Measurements from ENCODE around the gene PF4V1. TPM values are rescaled to one million over a fixed set of nuclear protein-coding genes. Genes with fewer than 3 reads are reported as not detected.
"Not testable (repeated sequence)": the region's sequence is repeated elsewhere in the genome, so short reads cannot be mapped to it uniquely, and the experiment has no call there.

Gene PF4V1
- total RNA-seq, 1 experiment from 2014 or later = not detected

DNA sequence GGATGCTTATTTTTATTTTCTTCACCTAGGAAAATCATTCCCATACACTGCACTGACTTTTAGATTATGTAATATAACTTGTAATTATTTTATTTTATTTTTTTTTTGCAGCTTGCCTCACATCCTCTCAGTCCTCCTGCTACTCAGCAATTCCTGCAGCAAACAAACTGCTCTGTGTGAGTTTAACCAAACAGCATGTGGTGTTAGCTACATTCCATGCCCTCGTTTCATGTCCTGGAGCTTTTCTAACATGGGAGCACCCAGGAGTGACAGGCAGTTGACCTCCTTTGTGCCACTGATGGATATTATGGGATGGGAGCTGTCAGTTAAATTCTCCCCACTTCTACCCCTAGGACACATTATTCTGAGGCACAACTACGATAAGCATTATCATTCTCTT is 40.9 kb downstream of the PF4V1 start:
- DNase-seq (ENCODE audit: low read depth) = no peak
- in situ Hi-C loops (cut with HindIII; ENCODE audit: low pct_unique_long_range_greater_than_20kb, low sequenced_read_pairs) = no loop called here

GRCh38 chr4:73895201-73896175 is 42.4 kb downstream of the PF4V1 start:
- in situ Hi-C loops (cut with HindIII; ENCODE audit: low pct_unique_long_range_greater_than_20kb, low sequenced_read_pairs) = no loop called here
- no peak for DNase-seq (ENCODE audit: low read depth)

DNA sequence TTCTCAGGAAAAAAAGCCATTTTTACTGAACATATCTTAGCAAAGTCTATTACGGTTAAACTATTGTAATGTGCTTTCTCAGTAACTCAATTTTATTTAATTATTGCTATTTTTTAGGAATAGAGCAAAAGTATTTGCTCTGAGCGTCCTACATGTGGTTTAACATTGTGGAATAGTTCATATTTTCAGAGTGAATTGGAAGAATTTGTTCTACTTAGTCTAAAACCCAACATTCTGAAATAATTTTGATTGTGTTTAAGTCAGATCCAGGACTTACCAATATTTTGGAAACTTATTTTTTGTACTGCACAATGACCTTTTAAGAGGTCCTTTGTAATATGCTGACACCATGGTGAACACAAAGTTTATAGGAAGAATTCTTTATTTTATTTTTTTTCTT is 43.3 kb downstream of the PF4V1 start:
- no peak for DNase-seq (ENCODE audit: low read depth)
- in situ Hi-C loops (cut with HindIII; ENCODE audit: low pct_unique_long_range_greater_than_20kb, low sequenced_read_pairs) = no loop called here

GRCh38 chr4:73897380-73898136 is 44.5 kb downstream of the PF4V1 start:
- DNase-seq (ENCODE audit: low read depth) = no peak
- in situ Hi-C loops (cut with HindIII; ENCODE audit: low pct_unique_long_range_greater_than_20kb, low sequenced_read_pairs) = no loop called here

GRCh38 chr4:73899338-73899737 is 46.2 kb downstream of the PF4V1 start:
- in situ Hi-C loops (cut with HindIII; ENCODE audit: low pct_unique_long_range_greater_than_20kb, low sequenced_read_pairs); DNase-seq (ENCODE audit: low read depth): not testable (repeated sequence)

DNA sequence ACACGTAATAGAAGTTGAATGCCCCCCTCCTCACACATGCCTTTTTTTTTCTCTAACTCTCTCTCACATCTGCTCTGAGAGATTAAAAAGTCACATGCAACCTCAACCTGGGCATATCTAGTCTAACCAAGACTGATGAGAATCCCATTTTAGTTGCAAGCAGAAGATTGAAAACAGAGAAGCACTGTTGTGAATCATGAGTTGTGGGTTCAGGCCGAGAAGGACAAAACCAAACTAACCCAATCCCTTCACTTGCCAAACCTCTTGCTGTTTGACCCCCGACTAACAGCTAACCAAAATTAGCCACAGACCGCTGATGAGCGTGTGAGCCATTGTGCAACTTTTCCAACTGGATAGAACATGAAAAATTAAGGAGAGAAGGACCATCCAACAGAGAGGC is 47.9 kb downstream of the PF4V1 start:
- in situ Hi-C loops (cut with HindIII; ENCODE audit: low pct_unique_long_range_greater_than_20kb, low sequenced_read_pairs) = no loop called here
- DNase-seq (ENCODE audit: low read depth) = no peak

DNA sequence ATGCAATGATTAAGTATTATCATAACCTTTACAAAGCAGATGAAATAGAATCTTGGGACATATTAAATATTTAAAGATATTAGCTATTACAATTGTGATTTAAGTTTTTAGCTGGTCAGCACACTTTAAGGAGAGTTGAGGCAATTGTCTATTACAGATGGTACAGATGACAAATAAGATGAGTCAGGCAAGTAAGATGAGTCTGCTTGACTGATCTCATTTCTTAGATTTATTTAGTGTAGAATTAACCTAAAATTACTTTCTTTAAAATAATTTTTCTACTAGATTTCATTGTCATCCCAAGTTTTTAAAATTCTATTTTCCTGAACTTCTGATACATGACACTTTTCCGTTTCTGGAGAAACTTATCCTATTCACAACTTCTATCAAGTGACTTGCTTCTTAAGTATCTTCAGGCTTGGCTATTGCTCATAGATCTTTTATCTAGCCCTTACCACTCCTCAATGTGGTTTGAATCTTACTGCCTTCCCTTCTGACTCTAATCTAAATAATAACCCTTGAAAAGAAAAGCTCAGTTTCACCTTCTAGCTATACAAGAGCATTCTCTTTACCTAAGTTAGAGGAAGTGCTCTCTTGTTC is 49.0 kb downstream of the PF4V1 start:
- in situ Hi-C loops (cut with HindIII; ENCODE audit: low pct_unique_long_range_greater_than_20kb, low sequenced_read_pairs) = no loop called here
- no peak for DNase-seq (ENCODE audit: low read depth)

DNA sequence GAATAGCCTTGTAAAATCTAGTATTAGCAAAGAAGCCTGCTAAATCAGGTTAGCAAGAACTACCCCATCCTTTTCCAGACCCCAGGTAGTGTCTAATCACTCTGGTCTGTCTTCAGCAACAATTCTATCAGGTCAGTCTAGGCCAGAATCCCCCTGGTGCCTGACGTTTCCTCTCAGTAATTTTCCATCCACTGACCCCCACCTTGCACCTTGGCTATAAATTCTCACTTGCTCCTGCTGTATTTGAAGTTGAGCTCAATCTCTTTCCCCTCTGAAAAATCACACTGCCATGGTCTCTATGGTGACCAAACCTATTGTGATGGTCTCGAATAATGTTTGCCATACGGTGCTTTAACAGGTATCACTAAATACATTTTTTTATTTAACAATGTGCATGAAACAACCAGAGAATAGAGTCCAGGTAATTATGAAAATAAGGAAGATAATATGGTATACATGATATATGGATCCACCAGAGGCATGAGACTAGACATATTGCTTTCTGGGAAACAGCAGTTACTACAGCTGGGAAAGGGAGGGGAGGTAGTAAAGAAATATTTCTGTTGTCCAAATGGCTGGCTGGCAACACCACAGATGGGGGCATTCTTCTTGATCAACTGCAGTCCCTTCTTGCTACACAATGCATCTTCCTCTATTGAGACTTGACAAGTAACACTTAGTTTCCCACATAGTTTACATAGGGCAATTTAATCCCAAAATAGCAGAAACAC is 49.9 kb downstream of the PF4V1 start:
- in situ Hi-C loops (cut with HindIII; ENCODE audit: low pct_unique_long_range_greater_than_20kb, low sequenced_read_pairs) = no loop called here

More for the DNA sequence above, 49.9 kb downstream of the PF4V1 start:
- DNase-seq (ENCODE audit: low read depth) = no peak

Other genes with a start within 250 kb of the PF4V1 start
- 0.52 and 1.0 TPM in 2 replicates for gene RASSF6, start 232.9 kb upstream of the PF4V1 start, total RNA-seq (2014; rRNA removed; shearing (Covaris generic); ENCODE audit: low replicate concordance)
- gene CXCL8, start 112.7 kb upstream of the PF4V1 start, total RNA-seq (2014; rRNA removed; shearing (Covaris generic); ENCODE audit: low replicate concordance) = 7.8 and 7.9 TPM in 2 replicates
- not detected in 2 replicates for gene CXCL6, start 16.6 kb upstream of the PF4V1 start, total RNA-seq (2014; rRNA removed; shearing (Covaris generic); ENCODE audit: low replicate concordance)
- 2.7 TPM in 1 of 2 replicates, not detected in the other for gene CXCL1, start 16.1 kb downstream of the PF4V1 start, total RNA-seq (2014; rRNA removed; shearing (Covaris generic); ENCODE audit: low replicate concordance)
- not detected in 2 replicates for gene PF4, start 128.7 kb downstream of the PF4V1 start, total RNA-seq (2014; rRNA removed; shearing (Covaris generic); ENCODE audit: low replicate concordance)
- not detected in 2 replicates for gene PPBP, start 134.9 kb downstream of the PF4V1 start, total RNA-seq (2014; rRNA removed; shearing (Covaris generic); ENCODE audit: low replicate concordance)
- gene CXCL5, start 145.4 kb downstream of the PF4V1 start, total RNA-seq (2014; rRNA removed; shearing (Covaris generic); ENCODE audit: low replicate concordance) = 0.67 and 2.7 TPM in 2 replicates
- not detected in 2 replicates for gene CXCL3, start 185.4 kb downstream of the PF4V1 start, total RNA-seq (2014; rRNA removed; shearing (Covaris generic); ENCODE audit: low replicate concordance)
- gene CXCL2, start 245.9 kb downstream of the PF4V1 start, total RNA-seq (2014; rRNA removed; shearing (Covaris generic); ENCODE audit: low replicate concordance) = 0.44 and 0.67 TPM in 2 replicates

Measured in Caki2 (cell line).